ENCODE data around the gene TMCO4. TPM values are rescaled to one million over a fixed set of nuclear protein-coding genes. Genes with fewer than 3 reads are reported as not detected.
A peak's percentile ranks its signal among the peaks of the same experiment; 100 is the strongest.

The TMCO4 gene
- total RNA-seq, 1 donor from 2014 or later: 0.31 TPM

DNA sequence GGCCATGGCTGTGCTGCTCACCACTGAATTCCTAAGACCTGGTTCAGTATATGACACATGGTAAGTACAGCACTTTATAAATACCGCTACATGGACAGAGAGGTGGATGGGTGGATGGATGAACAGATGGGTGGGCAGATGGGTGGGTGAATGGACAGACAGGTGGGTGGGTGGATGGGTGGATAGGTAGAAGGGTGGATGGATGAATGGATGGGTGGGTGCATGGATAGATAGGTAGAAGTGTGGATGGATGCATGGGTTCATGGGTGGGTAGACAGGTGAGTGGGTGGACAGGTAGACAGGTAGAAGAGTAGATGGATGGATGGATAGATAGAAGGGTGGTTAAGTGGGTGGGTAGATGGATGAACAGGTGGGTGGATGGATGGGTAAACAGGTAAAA lies 54.8 kb downstream of the TMCO4 start:
- no peak for DNase-seq

DNA sequence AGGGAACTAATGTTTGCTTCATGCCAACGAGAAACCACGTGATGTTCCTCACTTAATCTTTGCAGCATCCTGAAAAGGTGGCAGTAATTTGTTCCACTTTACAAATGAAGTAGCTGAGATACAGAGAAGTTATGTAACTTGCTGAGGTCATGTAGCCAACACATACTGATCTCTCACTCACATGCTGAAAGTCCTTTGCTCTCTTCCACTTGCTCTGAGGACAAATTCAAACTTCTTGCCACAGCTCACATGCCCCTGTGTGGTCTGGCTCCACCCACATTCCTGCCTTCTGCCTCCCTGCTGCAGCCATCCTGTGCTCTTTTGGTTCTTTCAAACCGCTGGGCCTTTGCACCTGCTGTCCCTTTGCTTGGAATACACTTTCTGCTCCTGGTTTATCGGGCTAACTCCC lies 55.4 kb downstream of the TMCO4 start:
- no peak for DNase-seq

DNA sequence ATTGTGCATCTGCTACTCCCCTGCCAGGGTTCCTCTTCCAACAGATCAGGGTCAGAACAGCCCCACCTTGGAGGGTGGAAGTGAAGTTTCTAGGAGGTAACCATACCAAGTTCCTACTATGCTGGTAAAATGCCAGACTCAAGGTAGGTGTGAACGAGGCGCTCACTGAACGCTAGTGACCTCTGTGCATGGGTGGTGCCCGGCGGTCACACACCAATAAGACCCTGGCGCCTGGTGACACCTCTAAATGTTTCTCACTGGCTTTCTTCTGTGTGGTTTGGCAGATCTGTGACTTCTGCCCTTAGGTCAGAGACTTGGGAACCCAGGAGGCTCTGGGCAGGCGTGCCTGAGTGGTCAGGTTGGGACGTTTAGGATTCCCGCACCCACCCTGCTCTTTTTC lies 55.9 kb downstream of the TMCO4 start:
- no peak for DNase-seq

DNA sequence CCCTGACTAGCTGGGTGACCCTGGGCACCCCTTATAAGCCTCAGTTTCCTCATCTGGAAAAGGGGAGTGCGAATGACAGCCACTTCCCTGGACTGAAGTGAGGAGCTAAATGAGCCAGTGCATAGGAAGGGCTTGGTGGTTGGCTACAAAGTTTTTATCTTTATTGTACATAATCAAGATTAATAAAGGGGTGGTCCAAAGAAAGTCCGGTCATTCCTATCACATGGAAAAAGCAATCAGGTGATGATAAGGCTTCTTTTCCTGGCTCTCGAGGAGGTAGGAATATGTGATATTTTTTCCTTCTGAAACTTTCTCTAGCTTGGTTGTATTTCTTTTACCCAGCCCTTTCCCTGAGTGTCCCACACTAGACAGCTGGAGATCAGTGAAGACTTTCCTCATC lies 56.5 kb downstream of the TMCO4 start:
- DNase-seq: no peak

DNA sequence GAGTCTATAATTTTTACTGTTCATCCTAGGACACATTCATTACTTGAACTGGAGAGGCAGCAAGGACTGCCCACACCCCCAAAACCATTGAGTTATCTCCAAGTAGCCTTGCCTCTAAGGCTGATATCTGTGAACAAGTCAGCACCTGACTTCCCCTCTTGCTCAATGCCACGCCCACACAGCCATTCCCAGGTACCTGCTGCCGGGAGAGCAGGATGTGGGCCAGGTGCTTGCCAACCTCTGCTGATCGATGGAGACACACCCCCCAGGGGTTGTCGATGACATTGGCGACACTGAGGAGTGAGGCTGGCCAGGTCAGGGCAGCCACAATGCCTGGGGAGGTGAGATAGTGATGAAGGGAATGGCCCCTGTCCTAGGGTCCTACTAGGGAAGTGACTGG lies 60.1 kb downstream of the TMCO4 start:
- no peak for DNase-seq

DNA sequence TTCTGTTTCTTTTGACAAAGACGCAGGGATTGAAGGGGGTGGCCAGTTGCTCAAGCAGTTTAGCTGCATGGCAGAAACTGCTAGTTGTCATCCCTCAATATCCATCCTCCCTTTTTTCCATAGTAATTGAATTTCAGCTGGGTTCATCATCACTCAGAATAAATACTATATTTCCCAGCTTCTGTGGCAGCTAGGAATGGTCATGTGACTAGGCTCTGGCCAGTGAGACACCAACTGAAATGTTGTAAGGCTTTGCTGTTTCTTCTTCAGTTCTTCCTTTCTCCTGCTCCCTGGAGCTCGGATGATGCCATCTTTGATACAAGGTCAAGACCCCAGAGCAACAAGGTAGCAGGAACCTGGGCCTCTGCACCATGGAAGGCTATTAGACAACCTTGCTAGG lies 61.0 kb downstream of the TMCO4 start:
- no peak for DNase-seq

DNA sequence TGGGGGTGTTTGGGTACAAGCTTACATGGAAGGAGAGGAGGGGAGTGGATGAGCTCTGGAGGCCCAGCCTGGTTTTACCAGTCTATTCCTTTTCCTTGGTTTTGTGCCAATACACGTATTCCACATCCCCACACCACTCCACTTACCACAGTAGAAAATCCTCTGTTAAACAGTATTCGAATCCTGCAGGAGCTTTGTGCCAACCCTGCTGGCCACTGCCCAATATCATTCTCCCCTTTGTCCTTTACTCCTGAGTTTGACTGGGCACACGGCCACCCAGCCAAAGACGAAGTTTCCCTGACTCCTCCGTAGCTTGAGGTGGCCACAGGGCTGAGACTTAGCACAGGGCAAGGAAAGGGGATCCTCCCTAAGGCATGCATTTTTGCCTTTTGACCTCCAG lies 61.6 kb downstream of the TMCO4 start:
- DNase-seq: no peak

DNA sequence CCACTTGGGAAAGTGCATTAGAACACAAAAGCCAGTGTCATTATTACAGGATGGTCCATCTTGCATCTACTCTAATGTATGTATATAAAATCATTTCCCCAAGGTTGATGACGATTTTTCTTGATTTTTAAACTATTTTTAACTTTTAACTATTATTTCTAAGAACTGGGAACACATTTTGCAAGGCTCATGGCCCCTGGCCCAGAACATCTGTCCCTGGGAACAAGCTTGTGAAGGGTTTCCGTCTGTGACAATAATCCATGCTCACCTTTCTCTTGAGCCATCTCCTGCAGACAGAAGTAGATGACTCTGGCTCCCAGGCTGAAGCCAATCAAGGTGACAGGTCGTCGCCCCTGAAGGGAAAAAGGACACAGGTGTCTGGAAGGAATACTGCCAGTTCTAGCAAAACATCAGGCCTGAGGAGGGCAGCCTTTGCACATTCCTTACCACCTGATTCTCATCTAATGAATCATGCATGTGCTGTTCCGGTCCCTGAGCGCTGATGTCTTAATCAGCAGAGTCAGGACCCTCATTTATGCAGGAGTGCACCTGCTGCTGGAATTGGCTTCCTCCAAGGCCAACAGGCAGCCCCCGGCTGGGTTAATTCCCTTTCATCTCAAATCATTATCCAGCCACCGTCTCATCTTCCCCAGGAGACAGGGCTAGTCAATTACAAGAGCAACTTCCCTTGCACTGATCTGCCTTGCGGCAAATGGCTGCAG lies 62.5 kb downstream of the TMCO4 start:
- no peak for DNase-seq

DNA sequence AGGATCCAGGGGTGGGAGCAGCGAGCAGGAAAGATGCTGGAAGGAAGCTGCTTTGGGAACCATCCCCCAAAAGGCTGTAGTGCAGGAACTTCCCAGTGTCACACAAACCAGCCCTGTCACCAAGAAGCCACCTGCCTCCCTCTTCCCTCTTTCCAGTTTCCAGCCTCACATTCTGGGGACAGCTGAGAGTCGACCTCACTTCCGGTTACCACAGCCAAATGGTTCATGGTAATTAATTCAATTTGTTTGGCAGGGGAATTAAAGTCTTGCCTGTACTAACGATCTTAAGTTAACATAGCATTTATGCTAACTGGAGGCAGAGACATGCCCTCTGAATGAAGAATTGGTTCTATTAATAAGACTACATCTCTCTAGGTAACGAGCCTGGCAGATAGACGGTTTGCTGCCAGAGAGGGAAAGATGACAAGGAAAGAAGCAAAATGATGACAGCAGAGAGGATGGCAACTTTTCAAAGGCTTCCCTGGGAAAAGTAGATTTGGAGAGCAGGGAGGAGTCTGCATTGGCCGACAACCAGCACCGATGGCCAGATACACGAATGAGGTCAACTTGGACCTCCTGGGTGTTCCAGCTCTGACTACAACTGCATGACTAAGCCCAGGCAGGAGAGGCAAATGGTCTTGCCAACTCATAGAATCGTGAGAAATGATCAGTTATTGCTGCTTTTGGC lies 64.1 kb downstream of the TMCO4 start:
- peak; percentile 48 for DNase-seq

DNA sequence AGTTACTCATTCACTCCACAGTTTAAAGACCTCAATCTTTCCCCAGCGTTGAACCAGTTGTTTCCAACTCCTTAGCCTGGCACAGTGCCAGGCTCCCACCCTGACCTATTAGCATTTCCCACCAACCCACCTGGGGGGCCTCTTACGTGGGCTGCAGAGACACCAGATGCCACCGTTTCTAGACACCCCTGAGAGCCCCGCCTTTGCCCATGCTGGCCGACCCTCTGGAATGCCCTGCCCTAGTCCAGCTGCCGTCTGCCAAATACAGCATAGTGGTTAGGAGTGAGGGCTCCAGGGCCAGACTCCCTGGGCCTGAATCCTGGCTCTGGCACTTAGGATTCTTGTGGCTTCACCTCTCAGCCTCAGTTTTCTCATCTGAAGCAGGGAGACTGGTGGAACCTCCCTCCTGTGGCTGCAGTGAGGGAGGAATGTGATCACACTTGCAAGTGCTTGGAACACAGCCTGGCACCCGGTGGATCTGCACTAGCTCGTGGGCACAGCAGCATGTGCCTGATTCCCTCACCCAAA lies 65.2 kb downstream of the TMCO4 start:
- DNase-seq: no peak

DNA sequence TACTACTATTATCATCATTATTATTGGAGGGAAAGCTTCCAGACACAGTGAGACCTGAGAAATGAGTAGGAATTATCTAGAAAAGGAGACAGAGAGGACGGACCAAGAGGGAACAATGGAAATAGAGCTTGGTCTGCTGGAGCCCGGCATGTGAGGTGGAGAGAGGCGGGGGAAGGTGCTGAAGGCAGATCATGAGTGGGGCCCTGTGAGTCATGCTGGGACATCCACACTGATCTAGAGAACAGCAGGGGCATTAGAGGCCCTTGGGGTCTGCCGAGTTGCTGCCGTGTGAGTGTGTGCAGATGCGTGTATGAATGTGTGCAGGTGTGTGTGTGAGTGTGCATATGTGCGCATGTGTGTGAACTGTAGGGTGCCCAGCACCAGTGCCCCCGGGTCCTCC lies 65.7 kb downstream of the TMCO4 start:
- DNase-seq: no peak

DNA sequence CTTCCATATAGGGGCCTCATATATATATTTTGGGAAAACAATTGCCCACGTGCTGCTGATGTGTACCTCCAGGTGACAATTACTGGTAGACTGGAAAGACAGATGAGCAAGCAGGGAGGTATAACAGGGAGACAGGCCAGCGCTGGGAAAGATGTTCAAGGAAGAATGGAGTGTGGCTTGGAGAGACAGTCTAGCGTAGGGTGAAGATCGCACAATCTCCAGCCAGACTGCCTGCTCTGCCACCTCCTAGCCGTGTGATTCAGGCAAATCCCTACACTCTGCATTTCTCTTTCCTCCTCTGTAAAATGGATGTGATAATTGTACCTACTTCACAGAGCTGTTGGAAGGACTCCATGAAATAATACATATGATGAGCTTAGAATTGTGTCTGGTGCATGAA lies 66.1 kb downstream of the TMCO4 start:
- peak; percentile 19 for DNase-seq

DNA sequence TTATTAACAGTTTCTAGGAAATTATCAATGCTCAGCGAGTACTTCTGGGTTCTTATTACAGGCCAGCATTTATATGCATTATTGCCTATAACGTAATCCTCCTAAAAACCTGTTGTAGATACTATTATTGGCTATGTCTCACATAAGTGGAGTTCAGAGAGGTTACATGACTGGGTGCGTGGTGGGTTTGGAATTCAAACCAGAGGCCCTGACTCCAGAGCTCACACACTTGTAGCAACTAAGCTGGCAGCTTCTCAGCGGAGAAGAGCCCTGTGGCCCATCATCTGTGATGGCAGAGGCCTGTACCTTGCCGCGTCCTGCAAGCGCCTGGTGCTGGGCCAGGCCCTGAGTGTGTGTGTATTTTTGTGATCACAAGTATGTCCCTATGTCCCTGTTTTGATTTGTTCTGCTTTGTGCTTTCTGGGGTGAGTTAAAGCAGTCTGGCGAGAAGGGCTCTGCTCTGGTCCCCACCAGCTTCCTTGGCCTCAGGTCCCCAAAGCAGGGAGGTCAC lies 68.3 kb downstream of the TMCO4 start:
- no peak for DNase-seq

DNA sequence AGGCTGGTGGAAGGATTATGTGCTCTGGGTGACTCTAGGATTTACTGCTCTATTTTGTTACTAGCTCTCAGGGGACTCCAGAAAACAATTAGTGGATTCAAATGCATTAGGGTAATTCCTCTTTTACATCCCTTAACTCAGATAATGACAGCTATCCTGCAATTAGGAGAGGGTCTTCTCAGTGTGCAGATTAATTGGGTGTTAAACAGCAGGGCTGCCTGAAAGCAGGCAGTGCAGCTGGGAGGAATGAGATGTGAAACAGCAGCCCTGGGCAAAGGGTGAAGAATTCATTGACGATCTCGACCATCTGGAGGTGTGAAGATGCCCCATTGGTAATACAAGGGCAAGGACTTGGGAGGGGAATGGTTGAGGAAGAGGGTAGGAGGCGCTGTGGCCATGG lies 68.9 kb downstream of the TMCO4 start:
- DNase-seq: no peak

DNA sequence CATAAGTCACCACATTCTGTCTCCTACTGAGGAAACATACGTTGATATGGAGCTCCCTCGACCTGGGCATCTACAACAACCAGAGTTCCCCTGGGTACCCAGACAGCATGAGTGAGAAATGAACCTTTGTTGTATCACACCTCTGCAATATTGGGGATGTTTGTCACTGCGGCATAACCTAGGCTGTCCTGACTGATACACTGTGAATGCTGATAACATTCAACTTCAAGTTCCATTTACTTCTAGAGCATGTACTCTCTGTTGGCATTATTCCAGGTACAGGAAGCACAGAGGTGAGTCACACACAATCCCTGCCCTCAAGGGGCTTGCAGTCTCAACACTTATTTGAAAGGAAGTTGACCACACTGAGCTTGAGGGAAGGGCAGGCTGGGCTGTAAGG lies 69.5 kb downstream of the TMCO4 start:
- DNase-seq: no peak

DNA sequence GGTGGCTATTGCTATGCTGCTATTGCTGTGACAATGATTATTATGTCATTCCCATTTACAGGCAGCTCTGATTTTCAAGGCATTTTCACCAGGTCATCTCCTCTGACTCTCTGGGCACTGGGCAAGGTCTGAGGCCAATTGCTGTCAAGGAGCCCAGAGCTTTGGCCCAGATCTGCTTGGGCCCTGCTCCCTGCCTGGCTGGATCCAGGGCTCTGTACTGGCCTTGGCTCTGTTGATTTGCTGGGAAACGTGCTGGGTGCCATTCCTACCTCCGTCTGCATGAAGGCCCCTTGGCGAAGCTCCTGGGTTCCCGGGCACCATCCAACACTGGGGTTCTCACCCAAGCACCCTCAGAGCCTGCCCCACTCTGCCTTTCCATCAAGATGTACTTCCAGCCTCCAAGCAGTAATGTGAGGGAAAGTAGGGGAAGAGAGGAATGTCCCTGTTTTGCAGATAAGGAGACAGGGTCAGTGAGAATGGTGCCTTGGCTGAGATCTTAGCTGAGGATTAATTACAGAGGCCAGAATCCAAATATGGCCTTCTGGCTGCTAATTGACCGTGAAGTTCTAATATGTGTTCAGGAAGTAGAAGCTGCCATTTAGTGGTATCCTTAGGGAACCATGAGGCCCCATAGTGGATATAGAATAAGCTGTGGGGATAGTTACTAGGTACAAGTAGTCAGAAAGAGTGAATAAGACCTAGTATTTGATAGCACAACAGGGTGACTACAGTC lies 71.1 kb downstream of the TMCO4 start:
- DNase-seq: no peak

DNA sequence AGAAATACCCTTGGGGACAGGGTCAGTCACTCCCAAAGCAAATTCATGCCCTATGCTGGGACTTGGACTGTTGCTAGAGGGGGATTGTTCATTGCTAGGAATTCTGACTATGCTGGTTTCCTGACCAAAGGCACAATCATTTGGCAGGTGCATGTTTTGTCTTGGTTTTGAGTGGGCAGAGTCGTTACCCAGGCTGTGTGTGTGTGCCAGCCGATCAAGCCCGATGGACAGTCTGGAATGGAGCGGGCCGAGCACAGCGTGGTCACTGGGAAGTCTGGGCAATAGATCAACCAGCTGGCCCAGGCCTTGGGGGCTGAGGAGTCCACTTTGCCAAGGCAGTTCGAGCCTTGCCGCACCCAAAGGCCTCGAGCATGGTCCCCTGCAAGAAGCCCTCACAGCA lies 74.1 kb downstream of the TMCO4 start:
- DNase-seq: no peak

DNA sequence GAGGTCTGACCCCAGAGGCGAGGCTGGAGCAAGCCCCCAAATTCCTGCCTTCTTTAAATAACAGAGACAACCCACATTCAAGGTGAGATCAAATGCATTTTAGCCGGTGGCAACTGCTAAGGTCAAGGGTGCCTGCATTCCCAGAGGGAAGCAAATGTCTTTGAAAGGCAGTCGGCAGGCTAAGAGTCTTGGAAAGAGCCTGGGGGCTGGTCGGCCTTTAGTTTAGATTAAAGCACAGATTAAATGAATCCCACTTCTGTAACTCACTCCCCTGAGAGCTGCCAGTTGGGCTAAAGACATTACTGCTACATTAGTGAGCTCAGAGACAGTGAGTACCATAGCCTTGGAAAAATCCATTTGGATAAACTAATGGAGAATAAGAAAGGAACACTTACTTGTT lies 75.8 kb downstream of the TMCO4 start:
- no peak for DNase-seq

DNA sequence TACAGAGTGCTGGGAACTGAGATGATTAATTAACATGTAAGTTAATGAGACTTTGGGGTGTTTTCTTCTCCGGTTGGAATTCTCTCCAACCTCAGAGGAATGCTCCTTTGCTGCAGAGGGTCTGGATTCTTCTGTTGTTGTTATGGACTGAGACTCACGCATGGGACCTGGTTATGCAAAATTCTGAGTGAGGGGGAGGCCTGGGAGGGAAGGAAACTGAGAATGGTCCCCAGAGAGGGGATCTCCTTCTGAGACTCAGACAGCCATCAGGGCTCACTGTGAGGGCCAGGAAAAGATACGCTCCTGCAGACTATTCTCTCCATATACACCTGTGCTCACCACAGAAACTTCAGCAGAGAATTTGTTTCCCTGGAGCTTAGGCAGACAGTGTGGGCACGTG lies 78.7 kb downstream of the TMCO4 start:
- DNase-seq: no peak

DNA sequence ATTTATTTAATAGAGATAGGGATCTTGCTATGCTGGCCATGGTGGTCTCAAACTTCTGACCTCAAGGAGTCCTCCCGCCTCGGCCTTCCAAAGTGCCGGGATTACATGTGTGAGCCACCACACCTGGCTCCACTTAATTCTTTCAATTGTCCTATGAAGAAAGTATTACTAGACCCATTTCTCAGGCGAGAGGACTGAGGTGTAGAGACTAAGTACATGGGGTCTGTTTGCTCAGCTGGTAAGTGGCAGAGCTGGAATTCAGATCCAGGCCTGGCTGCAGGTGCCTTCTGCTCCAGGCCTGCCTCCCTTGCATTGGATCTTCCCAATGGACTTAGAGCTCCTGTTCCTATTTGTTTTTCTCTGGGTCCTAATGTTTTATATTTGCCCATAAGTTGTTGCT lies 79.5 kb downstream of the TMCO4 start:
- no peak for DNase-seq

DNA sequence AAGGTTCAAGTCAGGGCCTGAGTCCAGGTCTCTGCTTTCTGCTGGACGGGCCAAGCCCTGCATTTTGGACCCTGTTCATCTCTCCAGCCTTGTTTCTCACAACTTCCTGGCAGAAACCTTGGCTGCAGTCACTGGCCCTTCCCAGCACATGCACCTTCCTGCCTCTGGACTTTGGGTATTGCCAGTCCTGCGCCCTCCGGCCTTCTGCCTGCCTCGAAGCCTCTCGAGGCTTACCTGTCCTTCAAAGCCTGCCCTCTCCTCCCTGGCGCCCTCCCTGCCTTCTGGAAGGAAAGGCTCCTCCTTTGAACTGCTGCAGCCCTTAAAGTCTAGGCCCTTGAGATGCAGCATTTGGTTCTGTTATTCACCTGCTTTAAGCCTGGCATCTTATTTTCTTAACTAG lies 82.2 kb downstream of the TMCO4 start:
- DNase-seq: no peak

DNA sequence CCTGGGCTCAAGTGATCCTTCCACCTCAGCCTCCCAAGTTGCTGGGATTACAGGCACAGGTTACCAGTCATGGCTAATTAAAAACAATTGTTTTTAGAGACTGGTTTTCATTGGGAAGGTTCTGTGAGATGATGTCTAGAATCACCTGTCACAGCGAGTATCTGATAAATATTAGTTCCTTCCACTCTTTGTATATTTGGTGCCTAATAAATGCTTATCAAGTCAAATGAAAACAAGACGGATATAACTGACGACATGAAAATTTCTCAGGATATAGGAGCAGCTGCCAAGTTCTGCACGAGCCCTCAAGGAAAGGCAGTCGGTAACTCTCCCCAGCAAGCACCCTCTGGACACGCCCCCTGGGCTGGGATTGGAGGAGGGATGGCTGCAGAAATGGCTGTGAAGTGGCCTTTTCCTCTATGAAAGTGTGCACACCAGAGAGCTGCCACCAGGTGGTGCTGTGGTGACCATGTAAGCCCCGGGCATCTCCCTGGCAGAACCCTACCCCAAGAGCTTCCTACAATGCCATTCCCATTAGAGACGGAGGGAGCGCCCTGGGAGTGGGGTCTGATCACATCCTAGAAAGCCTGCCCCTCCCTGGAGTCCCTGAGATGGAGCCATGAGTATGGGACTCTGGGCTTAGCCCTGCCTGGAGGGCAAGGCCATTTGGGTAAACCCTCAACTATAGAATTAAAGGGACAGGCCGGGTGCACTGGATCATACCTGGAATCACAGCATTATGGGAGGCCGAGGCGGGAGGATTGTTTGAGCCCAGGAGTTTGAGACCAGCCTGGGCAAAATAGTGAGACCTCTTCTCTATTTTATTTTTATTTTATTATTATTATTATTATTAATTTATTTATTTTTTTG lies 84.1 kb downstream of the TMCO4 start:
- DNase-seq: peak; percentile 76
